AG10803 (cell line): ENCODE measurements around the gene FERMT3.
A peak's percentile ranks its signal among the peaks of the same experiment; 100 is the strongest.

Experiments
- DNase-seq: peaks from one replicate; pipeline ENCODE4 v3.0.0; 2010; ENCODE audit warnings: low read depth
- H3K4me3 ChIP-seq: 2 replicates; pipeline ENCODE4 v1.5.1; 2011; ENCODE audit warnings: mild to moderate bottlenecking, low read length, control low read depth
- CTCF ChIP-seq: conservative IDR thresholded peaks from 2 replicates; pipeline ENCODE4 v1.5.1; 2011; ENCODE audit warnings: mild to moderate bottlenecking, low read length, control low read depth, inconsistent platforms

Gene FERMT3

GRCh38 chr11:64227405-64227956 lies 21.0 kb downstream of the FERMT3 start:
- H3K4me3 ChIP-seq, result peak overlapping the region; percentile 89
- no peak for DNase-seq
- TF ChIP-seq CTCF, result no peak

- DNase-seq, result no peak
- TF ChIP-seq CTCF, result no peak
- no peak overlapping the region for H3K4me3 ChIP-seq
These were observed 22.7 kb downstream of the FERMT3 start for GRCh38 chr11:64229090-64229743.

- peak overlapping the region; percentile 81 for H3K4me3 ChIP-seq
- TF ChIP-seq CTCF, result no peak
- DNase-seq, result no peak
These were observed 23.2 kb downstream of the FERMT3 start for GRCh38 chr11:64229744-64230170.

- no peak for TF ChIP-seq CTCF
- H3K4me3 ChIP-seq, result peak within 1 kb of the TSS; percentile 81
- peak; percentile 70 for DNase-seq
These were observed 23.9 kb downstream of the FERMT3 start, which contains the start of gene DNAJC4 for GRCh38 chr11:64230171-64230984. DNAJC4 (plus strand) TSS chr11:64230548; CDS start chr11:64230855, 307 bp downstream.

GRCh38 chr11:64230985-64231365 lies 24.5 kb downstream of the FERMT3 start:
- H3K4me3 ChIP-seq, result peak overlapping the region; percentile 81
- no peak for TF ChIP-seq CTCF
- DNase-seq, result no peak

- no peak overlapping the region for H3K4me3 ChIP-seq
- no peak for DNase-seq
- no peak for TF ChIP-seq CTCF
These were observed 25.0 kb downstream of the FERMT3 start for GRCh38 chr11:64231546-64231945.
